ENCODE data around the gene PET100. TPM values are rescaled to one million over a fixed set of nuclear protein-coding genes. Genes with fewer than 3 reads are reported as not detected.
"Not testable (repeated sequence)": the region's sequence is repeated elsewhere in the genome, so short reads cannot be mapped to it uniquely, and the experiment has no call there.

The PET100 gene
- total and polyA plus RNA-seq, 11 donors: 22.3 to 405 (median 136) TPM

GRCh38 chr19:7642295-7643030 lies 12.9 kb downstream of the PET100 start:
- H3K36me3 ChIP-seq: peaks cover 0 to 11% (median 0%) of the 10 kb centered on the region in 9 donors
- intact Hi-C loops (cut with DNase I): no loop called here
- peaks cover 0 to 21% (median 0%) of the 10 kb centered on the region in 12 donors for H3K4me1 ChIP-seq
- peaks cover 0 to 28% (median 6%) of the 10 kb centered on the region in 9 donors for H3K27me3 ChIP-seq
- no peak for ATAC-seq
- no peak overlapping the region for H3K4me3 ChIP-seq
- no peak for TF ChIP-seq POLR2A (IDR thresholded peaks at IDR 0.05)
- no peak for TF ChIP-seq CTCF (IDR thresholded peaks at IDR 0.05)
- 87 to 88% (median 87%) methylated on average over 21 to 27 of the region's 27 CpGs for WGBS, 4 donors
- no peak for DNase-seq
- H3K27ac ChIP-seq: no peak overlapping the region
- no peaks in the 10 kb centered on the region for H3K9me3 ChIP-seq

GRCh38 chr19:7643031-7643415 lies 13.4 kb downstream of the PET100 start:
- intact Hi-C loops (cut with DNase I): no loop called here
- DNase-seq: no peak
- Histone ChIP-seq H3K27ac (no peak overlapping the region), H3K27me3 (peaks cover 0 to 22% (median under 1%) of the 10 kb centered on the region in 9 donors), H3K9me3 (no peaks in the 10 kb centered on the region), H3K4me1 (peaks cover 0 to 15% (median 0%) of the 10 kb centered on the region in 12 donors), H3K4me3 (no peak overlapping the region), H3K36me3 (peaks cover 0 to 11% (median 0%) of the 10 kb centered on the region in 9 donors)
- no peak for ATAC-seq
- 86 to 94% (median 90%) methylated on average over 8 of the region's 8 CpGs for WGBS, 4 donors
- no peak for TF ChIP-seq CTCF (IDR thresholded peaks at IDR 0.05)
- TF ChIP-seq POLR2A (IDR thresholded peaks at IDR 0.05): no peak

- H3K27ac ChIP-seq; intact Hi-C loops (cut with DNase I); H3K9me3 ChIP-seq; H3K4me3 ChIP-seq; DNase-seq; ATAC-seq: not testable (repeated sequence)
- H3K36me3 ChIP-seq: peaks cover 0 to 11% (median 0%) of the 10 kb centered on the region in 9 donors
- 47 to 90% (median 73%) methylated on average over 9 to 10 of the region's 10 CpGs for WGBS, 4 donors
- peaks cover 0 to 14% (median 0%) of the 10 kb centered on the region in 12 donors for H3K4me1 ChIP-seq
- H3K27me3 ChIP-seq: peaks cover 0 to 14% (median 0%) of the 10 kb centered on the region in 9 donors
These were observed 14.3 kb downstream of the PET100 start for GRCh38 chr19:7643629-7644549.

- H3K4me3 ChIP-seq: no peak overlapping the region
- intact Hi-C loops (cut with DNase I): no loop called here
- H3K27me3 ChIP-seq: peaks cover 0 to 15% (median 0%) of the 10 kb centered on the region in 9 donors
- TF ChIP-seq CTCF (IDR thresholded peaks at IDR 0.05) (no peak), POLR2A (IDR thresholded peaks at IDR 0.05) (no peak)
- ATAC-seq: no peak
- no peak for DNase-seq
- peaks cover 0 to 14% (median 0%) of the 10 kb centered on the region in 12 donors for H3K4me1 ChIP-seq
- no peaks in the 10 kb centered on the region for H3K9me3 ChIP-seq
- H3K36me3 ChIP-seq: peaks cover 0 to 11% (median 0%) of the 10 kb centered on the region in 9 donors
- WGBS, 4 donors: 89 to 94% (median 93%) methylated on average over 6 to 20 of the region's 20 CpGs
- no peak overlapping the region for H3K27ac ChIP-seq
These were observed 14.9 kb downstream of the PET100 start for GRCh38 chr19:7644550-7644877.

Measured in heart left ventricle (tissue), 16 donors.